ENCODE results near the gene CFAP100.

The CFAP100 gene

DNA sequence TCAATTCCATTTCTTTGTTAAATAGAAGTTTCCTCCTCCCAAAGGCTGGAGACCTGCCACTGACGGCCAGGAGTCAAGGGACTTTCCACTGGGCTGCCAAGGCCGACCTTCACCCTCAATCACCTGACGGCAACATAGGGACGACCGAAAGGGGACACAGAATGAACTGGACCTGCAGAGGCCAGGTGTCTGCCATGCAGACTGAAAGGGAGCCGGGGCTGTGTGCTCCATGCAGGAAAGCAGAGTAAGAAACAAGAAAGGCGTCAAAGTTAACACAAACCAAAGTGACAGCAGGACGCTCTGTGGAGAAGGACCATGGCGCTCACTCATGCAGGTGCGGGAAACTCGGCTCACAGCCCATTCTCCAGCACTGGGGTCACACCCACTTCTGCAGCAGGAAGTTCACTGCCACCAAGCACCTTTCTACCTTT is 54.9 kb downstream of the CFAP100 start:
- DNase-seq, result no peak
- no peaks in the 10 kb centered on the region for H3K27me3 ChIP-seq (replicated peaks; ENCODE audit: control insufficient read depth, insufficient read depth, low read length, poor library complexity, severe bottlenecking)
- H3K36me3 ChIP-seq (ENCODE audit: control insufficient read depth, insufficient read depth, low read length), result peaks cover 35% of the 10 kb centered on the region

DNA sequence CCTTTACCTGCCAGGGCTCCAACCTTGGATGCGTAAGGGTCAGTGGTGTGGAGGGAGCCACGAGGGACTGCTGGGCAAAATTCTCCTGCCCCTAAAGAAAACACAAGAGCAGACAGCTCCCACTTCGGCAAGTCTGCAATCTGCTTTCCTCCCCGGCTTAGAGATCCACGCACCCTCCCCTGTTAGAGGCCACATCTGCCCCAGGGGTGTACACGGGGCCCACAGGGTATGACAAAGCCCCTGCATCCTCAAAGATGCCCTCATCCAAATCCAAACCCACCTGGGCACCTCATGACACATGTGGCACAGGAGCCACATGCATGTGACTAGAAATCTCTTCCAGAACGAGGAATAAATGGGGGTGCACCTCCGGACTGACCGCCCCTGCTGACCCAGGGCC is 55.5 kb downstream of the CFAP100 start:
- Histone ChIP-seq H3K9me3 (ENCODE audit: control insufficient read depth, low read length) (no peaks in the 10 kb centered on the region), H3K4me3 (ENCODE audit: insufficient read depth, low read depth, low read length, poor library complexity, severe bottlenecking) (no peak overlapping the region), H3K36me3 (ENCODE audit: control insufficient read depth, insufficient read depth, low read length) (peaks cover 39% of the 10 kb centered on the region), H3K27ac (ENCODE audit: insufficient read depth, low read length, poor library complexity, severe bottlenecking) (no peak overlapping the region), H3K27me3 (replicated peaks; ENCODE audit: control insufficient read depth, insufficient read depth, low read length, poor library complexity, severe bottlenecking) (no peaks in the 10 kb centered on the region), H3K4me1 (ENCODE audit: control insufficient read depth, insufficient read depth, low read length, poor library complexity, severe bottlenecking) (no peaks in the 10 kb centered on the region)
- no peak for DNase-seq

More for the DNA sequence above, 54.9 kb downstream of the CFAP100 start:
- H3K4me1 ChIP-seq (ENCODE audit: control insufficient read depth, insufficient read depth, low read length, poor library complexity, severe bottlenecking), result no peaks in the 10 kb centered on the region
- no peak overlapping the region for H3K27ac ChIP-seq (ENCODE audit: insufficient read depth, low read length, poor library complexity, severe bottlenecking)
- no peak overlapping the region for H3K4me3 ChIP-seq (ENCODE audit: insufficient read depth, low read depth, low read length, poor library complexity, severe bottlenecking)
- H3K9me3 ChIP-seq (ENCODE audit: control insufficient read depth, low read length), result no peaks in the 10 kb centered on the region

DNA sequence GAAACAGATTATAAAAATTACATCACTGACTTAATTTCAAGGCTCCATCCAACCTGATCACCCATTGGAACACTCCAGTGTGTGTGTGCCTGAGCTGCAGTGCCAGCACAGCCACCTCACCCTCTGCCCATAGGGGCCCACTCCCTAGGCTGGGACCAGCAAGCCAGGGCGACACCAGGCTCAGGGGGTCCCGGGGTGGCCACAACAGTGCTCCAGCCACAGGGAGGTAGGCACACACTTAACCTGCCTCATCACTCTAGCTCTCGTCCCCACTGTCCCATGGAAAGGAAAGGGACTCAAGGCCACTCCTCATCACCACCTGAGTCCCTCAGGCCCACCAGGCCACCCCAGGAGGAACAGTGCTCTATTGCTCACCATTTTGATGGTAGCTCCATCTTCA is 56.0 kb downstream of the CFAP100 start:
- Histone ChIP-seq H3K4me3 (ENCODE audit: insufficient read depth, low read depth, low read length, poor library complexity, severe bottlenecking) (no peak overlapping the region), H3K27me3 (replicated peaks; ENCODE audit: control insufficient read depth, insufficient read depth, low read length, poor library complexity, severe bottlenecking) (no peaks in the 10 kb centered on the region), H3K9me3 (ENCODE audit: control insufficient read depth, low read length) (no peaks in the 10 kb centered on the region), H3K27ac (ENCODE audit: insufficient read depth, low read length, poor library complexity, severe bottlenecking) (no peak overlapping the region), H3K4me1 (ENCODE audit: control insufficient read depth, insufficient read depth, low read length, poor library complexity, severe bottlenecking) (no peaks in the 10 kb centered on the region), H3K36me3 (ENCODE audit: control insufficient read depth, insufficient read depth, low read length) (peaks cover 39% of the 10 kb centered on the region)
- DNase-seq, result no peak

DNA sequence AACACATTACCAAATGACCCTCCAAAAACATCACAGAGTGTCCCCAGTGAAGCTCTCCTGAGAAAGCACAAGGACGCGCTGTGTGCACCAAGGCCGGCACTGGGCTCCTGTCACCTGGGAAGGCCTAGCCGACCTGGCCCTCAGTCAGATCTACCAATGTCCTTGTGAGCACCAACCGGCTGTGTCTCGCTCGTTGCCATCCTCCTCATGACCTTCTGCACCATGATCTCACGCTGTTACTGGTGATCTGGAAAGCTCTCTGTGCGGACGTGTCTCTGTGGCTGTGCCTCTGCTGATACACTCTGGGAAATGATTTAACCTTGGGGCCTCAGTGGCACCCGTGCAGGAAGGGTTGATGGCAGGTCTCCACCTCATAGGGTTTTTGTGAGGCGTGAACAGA is 56.8 kb downstream of the CFAP100 start:
- H3K4me1 ChIP-seq (ENCODE audit: control insufficient read depth, insufficient read depth, low read length, poor library complexity, severe bottlenecking), result no peaks in the 10 kb centered on the region
- no peaks in the 10 kb centered on the region for H3K27me3 ChIP-seq (replicated peaks; ENCODE audit: control insufficient read depth, insufficient read depth, low read length, poor library complexity, severe bottlenecking)
- DNase-seq, result no peak
- no peak overlapping the region for H3K4me3 ChIP-seq (ENCODE audit: insufficient read depth, low read depth, low read length, poor library complexity, severe bottlenecking)
- H3K36me3 ChIP-seq (ENCODE audit: control insufficient read depth, insufficient read depth, low read length), result peaks cover 46% of the 10 kb centered on the region
- no peaks in the 10 kb centered on the region for H3K9me3 ChIP-seq (ENCODE audit: control insufficient read depth, low read length)
- no peak overlapping the region for H3K27ac ChIP-seq (ENCODE audit: insufficient read depth, low read length, poor library complexity, severe bottlenecking)

DNA sequence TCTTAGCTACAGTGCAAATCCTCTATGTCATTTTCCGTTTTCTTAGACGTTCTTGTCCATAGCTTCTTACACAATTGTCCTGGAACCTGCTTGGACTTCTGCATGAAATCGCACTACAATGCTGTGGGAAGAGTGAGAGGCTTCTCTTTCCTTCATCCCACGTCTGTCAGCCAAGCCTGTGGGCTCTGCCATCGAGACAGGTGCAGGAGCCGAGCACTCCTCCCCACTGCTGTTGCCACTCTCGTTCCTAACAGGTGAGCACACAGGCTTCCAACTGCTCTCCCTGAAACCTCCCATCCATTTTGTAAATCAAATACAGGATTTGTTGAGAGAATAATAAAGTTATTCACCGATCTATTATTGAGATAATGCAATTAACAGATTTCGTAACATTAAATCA is 57.5 kb downstream of the CFAP100 start:
- H3K27me3 ChIP-seq (replicated peaks; ENCODE audit: control insufficient read depth, insufficient read depth, low read length, poor library complexity, severe bottlenecking), result no peaks in the 10 kb centered on the region
- peaks cover 52% of the 10 kb centered on the region for H3K36me3 ChIP-seq (ENCODE audit: control insufficient read depth, insufficient read depth, low read length)
- no peak overlapping the region for H3K4me3 ChIP-seq (ENCODE audit: insufficient read depth, low read depth, low read length, poor library complexity, severe bottlenecking)
- no peak overlapping the region for H3K27ac ChIP-seq (ENCODE audit: insufficient read depth, low read length, poor library complexity, severe bottlenecking)
- no peaks in the 10 kb centered on the region for H3K9me3 ChIP-seq (ENCODE audit: control insufficient read depth, low read length)
- DNase-seq, result no peak
- no peaks in the 10 kb centered on the region for H3K4me1 ChIP-seq (ENCODE audit: control insufficient read depth, insufficient read depth, low read length, poor library complexity, severe bottlenecking)

DNA sequence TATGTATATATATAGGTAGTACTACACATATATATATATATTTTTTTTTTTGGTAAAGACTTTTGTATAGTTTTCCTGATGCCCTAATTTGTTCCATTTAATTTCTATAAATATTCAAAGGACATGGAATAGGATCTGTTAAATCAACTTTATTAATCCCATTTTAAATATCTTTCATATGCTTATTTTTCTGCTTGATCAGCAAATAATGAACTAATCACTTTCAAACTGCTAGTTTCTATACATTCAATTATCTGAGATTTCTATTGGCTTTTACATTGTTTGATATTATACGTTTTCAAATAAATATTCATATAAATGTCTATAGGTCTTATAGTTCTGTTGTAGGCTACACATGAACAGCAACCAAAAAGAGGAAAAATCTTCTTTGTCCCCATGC is 59.3 kb downstream of the CFAP100 start:
- Histone ChIP-seq H3K27ac (ENCODE audit: insufficient read depth, low read length, poor library complexity, severe bottlenecking) (no peak overlapping the region), H3K9me3 (ENCODE audit: control insufficient read depth, low read length) (no peaks in the 10 kb centered on the region), H3K27me3 (replicated peaks; ENCODE audit: control insufficient read depth, insufficient read depth, low read length, poor library complexity, severe bottlenecking) (no peaks in the 10 kb centered on the region), H3K4me1 (ENCODE audit: control insufficient read depth, insufficient read depth, low read length, poor library complexity, severe bottlenecking) (no peaks in the 10 kb centered on the region), H3K36me3 (ENCODE audit: control insufficient read depth, insufficient read depth, low read length) (peaks cover 59% of the 10 kb centered on the region), H3K4me3 (ENCODE audit: insufficient read depth, low read depth, low read length, poor library complexity, severe bottlenecking) (no peak overlapping the region)
- no peak for DNase-seq

DNA sequence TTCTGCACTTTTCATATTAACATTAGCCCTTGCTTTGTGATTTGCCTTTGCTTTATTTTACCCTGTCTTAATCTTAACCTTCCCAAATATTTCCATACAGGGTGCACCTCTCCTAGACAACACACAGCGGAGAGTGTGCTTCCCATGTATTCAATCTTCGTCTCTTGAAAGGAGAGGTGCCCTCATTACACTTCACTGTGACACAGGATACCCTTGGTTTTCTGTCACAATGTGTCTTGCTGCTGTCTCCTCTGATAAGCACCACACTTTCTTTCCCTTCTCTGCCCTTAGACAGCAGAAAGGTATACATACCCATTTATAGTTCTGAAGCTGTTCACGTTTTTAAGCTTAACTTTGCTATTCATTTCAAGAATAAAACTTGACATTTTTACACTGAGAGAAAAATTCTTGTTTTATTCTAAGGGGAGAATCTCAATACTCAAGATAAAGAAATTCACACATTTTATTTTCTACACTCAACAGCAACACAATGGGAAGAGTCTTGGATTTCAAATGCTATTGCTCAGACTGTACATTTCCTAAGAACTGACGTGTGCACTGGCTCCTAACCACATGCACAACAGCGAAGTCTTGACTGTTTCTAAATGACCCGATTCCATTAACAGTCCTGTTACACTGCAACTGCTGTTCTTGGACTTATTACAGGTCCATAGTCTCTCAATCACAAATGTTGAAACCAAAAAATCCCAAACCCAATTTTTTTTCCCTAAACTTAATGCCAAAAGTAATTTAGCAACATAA is 59.9 kb downstream of the CFAP100 start:
- no peaks in the 10 kb centered on the region for H3K9me3 ChIP-seq (ENCODE audit: control insufficient read depth, low read length)
- no peak overlapping the region for H3K27ac ChIP-seq (ENCODE audit: insufficient read depth, low read length, poor library complexity, severe bottlenecking)
- H3K4me3 ChIP-seq (ENCODE audit: insufficient read depth, low read depth, low read length, poor library complexity, severe bottlenecking), result no peak overlapping the region
- H3K36me3 ChIP-seq (ENCODE audit: control insufficient read depth, insufficient read depth, low read length), result peaks cover 65% of the 10 kb centered on the region
- H3K27me3 ChIP-seq (replicated peaks; ENCODE audit: control insufficient read depth, insufficient read depth, low read length, poor library complexity, severe bottlenecking), result no peaks in the 10 kb centered on the region
- no peak for DNase-seq
- no peaks in the 10 kb centered on the region for H3K4me1 ChIP-seq (ENCODE audit: control insufficient read depth, insufficient read depth, low read length, poor library complexity, severe bottlenecking)

DNA sequence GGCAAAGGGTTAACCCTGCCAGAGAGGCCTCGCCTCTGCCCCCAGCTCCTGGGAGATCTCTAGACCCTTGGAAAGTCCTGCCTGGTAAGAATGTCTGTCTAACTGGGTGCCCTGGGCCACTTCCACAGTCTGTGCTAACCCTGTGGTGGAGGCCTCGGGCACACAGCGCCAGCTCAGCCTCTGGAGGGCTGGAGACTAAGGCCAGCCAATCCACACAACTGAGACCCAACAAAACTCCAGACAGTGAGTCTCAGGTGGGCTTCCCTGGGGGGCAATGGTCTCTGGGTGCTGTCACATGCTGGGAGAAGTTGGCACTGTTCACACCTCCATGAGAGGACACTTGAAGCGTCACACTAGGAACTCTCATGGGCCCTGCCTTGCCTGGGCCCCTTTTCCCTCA is 61.5 kb downstream of the CFAP100 start:
- no peak for DNase-seq
- no peak overlapping the region for H3K4me3 ChIP-seq (ENCODE audit: insufficient read depth, low read depth, low read length, poor library complexity, severe bottlenecking)
- no peak overlapping the region for H3K27ac ChIP-seq (ENCODE audit: insufficient read depth, low read length, poor library complexity, severe bottlenecking)
- peaks cover 70% of the 10 kb centered on the region for H3K36me3 ChIP-seq (ENCODE audit: control insufficient read depth, insufficient read depth, low read length)
- no peaks in the 10 kb centered on the region for H3K4me1 ChIP-seq (ENCODE audit: control insufficient read depth, insufficient read depth, low read length, poor library complexity, severe bottlenecking)
- H3K27me3 ChIP-seq (replicated peaks; ENCODE audit: control insufficient read depth, insufficient read depth, low read length, poor library complexity, severe bottlenecking), result no peaks in the 10 kb centered on the region
- no peaks in the 10 kb centered on the region for H3K9me3 ChIP-seq (ENCODE audit: control insufficient read depth, low read length)

DNA sequence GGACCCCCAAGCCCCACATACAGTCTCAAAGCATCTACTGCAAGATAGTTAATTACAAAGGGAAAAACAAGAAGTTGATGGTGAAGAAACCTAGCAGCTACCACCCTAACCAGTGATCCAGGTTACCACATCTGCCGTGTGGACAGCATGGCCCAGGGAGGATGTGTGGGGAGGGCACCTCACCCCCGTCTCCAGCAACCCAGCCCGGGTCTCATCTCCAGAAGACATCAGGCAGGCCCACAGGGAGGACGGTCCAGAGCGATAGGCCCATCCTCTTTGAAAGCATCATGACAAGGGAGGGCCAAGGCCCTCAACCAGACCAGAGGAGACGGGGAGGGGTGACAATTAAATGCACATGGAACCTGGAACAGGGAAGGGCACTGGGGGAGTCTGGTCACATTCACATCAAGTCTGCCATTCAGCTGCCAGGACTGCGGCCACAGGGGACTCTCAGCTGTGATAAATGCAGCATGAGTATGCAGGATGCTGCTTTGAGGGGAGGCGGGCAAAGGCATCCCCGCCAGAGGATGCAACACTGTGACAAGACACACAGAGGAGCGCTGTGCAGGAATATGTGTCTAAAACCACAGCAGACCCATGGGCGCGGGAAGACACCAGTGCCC is 62.2 kb downstream of the CFAP100 start:
- DNase-seq, result no peak
- Histone ChIP-seq H3K27me3 (replicated peaks; ENCODE audit: control insufficient read depth, insufficient read depth, low read length, poor library complexity, severe bottlenecking) (no peaks in the 10 kb centered on the region), H3K9me3 (ENCODE audit: control insufficient read depth, low read length) (no peaks in the 10 kb centered on the region), H3K4me1 (ENCODE audit: control insufficient read depth, insufficient read depth, low read length, poor library complexity, severe bottlenecking) (no peaks in the 10 kb centered on the region), H3K4me3 (ENCODE audit: insufficient read depth, low read depth, low read length, poor library complexity, severe bottlenecking) (no peak overlapping the region), H3K27ac (ENCODE audit: insufficient read depth, low read length, poor library complexity, severe bottlenecking) (no peak overlapping the region), H3K36me3 (ENCODE audit: control insufficient read depth, insufficient read depth, low read length) (peaks cover 76% of the 10 kb centered on the region)

DNA sequence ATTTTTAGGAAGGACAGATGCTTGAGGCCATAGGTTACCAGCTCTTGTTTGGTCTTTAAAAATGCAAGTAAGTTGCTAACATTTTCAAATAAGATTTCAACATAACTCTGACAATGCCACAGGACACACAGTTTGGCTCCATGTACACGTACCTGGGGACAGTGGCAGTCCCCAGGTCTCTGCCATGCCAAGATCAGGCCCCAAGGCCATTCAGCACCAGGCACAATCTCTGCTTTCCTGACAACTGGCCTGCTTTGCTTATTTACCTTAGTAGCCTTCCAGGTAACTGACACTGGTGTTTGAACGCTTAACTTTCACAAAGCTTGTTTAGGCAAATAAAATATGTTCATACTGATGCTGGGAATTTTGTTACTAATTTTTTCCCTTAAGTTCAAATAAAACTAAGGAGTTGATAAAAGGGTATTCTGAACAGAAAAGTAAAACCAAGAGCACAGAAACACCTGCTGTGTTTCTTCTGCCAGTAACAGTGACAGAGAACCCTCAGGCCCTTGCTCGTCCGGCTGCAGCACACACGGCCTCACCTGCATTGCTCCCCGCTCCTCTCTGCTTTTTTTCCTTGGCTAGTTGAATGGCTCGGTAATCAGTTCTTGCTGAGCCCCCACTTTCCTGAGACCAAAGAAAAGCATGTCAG is 64.5 kb downstream of the CFAP100 start:
- Histone ChIP-seq H3K4me1 (ENCODE audit: control insufficient read depth, insufficient read depth, low read length, poor library complexity, severe bottlenecking) (no peaks in the 10 kb centered on the region), H3K36me3 (ENCODE audit: control insufficient read depth, insufficient read depth, low read length) (peaks cover 83% of the 10 kb centered on the region), H3K27ac (ENCODE audit: insufficient read depth, low read length, poor library complexity, severe bottlenecking) (no peak overlapping the region)

More for the DNA sequence above, 64.5 kb downstream of the CFAP100 start:
- Histone ChIP-seq H3K27me3 (replicated peaks; ENCODE audit: control insufficient read depth, insufficient read depth, low read length, poor library complexity, severe bottlenecking) (no peaks in the 10 kb centered on the region), H3K4me3 (ENCODE audit: insufficient read depth, low read depth, low read length, poor library complexity, severe bottlenecking) (no peak overlapping the region), H3K9me3 (ENCODE audit: control insufficient read depth, low read length) (no peaks in the 10 kb centered on the region)
- no peak for DNase-seq
